ENCODE measurements around the gene LEMD3.

Gene LEMD3

DNA sequence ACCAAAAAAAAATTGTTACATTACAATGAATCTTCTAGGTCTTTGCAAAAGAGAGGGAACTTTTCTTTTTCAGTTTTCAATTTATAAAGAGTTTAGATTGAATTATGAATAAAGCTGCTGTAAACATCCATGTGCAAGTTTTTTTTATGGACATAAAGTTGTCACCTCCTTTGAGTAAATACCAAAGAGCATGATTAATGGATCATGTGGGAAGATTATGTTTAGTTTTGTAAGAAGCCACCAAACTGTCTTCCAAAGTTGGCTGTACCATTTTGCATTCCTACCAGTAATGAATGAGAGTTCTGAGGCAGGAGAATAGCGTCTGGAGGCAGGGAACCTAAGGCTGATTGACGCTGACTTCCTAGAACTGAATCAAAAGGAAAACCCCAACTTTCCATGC lies 30.2 kb downstream of the LEMD3 start:
- Histone ChIP-seq H3K36me3 (no peaks in the 10 kb centered on the region), H3K4me3 (no peak overlapping the region), H3K4me1 (peaks cover 0 to 41% (median 4%) of the 10 kb centered on the region in 4 donors), H3K27ac (no peak overlapping the region), H3K27me3 (no peaks in the 10 kb centered on the region), H3K9me3 (no peaks in the 10 kb centered on the region)
- TF ChIP-seq, protein P1, sequence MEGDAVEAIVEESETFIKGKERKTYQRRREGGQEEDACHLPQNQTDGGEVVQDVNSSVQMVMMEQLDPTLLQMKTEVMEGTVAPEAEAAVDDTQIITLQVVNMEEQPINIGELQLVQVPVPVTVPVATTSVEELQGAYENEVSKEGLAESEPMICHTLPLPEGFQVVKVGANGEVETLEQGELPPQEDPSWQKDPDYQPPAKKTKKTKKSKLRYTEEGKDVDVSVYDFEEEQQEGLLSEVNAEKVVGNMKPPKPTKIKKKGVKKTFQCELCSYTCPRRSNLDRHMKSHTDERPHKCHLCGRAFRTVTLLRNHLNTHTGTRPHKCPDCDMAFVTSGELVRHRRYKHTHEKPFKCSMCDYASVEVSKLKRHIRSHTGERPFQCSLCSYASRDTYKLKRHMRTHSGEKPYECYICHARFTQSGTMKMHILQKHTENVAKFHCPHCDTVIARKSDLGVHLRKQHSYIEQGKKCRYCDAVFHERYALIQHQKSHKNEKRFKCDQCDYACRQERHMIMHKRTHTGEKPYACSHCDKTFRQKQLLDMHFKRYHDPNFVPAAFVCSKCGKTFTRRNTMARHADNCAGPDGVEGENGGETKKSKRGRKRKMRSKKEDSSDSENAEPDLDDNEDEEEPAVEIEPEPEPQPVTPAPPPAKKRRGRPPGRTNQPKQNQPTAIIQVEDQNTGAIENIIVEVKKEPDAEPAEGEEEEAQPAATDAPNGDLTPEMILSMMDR (IDR thresholded peaks at IDR 0.05), result no peak
- intact Hi-C loops (cut with DNase I; ENCODE audit: low total_unique reads), result no loop called here
- no peak for DNase-seq

DNA sequence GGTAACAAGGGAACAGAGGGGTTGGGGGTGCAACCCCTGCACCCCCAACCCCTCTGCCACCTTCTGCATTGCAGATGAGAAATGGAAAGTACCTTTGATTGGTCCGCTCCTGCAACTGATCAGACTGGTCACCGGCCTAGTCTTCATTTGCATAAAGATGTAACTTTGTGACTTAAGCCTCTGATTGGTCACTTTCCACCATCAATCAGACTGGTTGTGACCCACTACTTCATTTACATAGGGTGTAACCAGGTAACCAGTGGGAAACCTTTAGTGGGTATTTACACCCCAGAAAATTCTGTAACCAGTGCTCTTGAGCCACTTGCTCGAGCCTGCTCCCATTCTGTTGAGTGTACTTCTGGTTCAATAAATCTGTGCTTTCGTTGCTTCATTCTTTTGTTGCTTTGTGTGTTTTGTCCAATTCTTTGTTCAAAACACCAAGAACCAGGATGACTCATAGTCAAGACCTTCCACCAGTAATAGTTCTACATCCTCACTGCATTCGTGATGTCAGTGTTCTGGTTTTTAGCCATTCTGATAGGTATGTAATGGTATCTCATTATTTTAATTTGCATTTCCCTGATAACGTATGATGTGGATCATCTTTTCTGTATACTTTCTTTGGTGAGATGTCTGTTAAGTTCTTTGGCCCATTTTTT lies 30.8 kb downstream of the LEMD3 start:
- Histone ChIP-seq H3K4me3 (no peak overlapping the region), H3K27me3 (no peaks in the 10 kb centered on the region), H3K36me3 (no peaks in the 10 kb centered on the region), H3K9me3 (no peaks in the 10 kb centered on the region), H3K27ac (no peak overlapping the region), H3K4me1 (peaks cover 0 to 37% (median 3%) of the 10 kb centered on the region in 4 donors)
- TF ChIP-seq, protein P1 (IDR thresholded peaks at IDR 0.05), result no peak
- DNase-seq, result no peak
- intact Hi-C loops (cut with DNase I; ENCODE audit: low total_unique reads), result no loop called here

DNA sequence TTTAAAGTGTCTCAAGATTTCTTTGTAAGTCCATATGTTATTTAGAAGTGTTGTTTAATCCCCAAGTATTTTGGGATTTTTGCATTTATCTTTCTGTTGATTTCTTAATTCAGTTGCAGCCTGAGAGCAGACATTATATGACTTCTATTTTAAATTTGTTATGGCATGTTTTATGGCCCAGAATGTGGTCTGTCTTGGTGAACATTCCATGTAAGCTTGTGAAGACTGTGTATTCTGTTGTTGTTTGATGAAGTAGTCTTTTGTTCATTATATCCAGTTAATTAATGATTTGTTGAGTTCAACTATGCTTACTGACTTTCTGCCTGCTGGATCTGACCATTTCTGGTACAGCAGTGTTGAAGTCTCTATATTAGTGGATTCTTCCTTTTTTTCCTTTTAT lies 34.0 kb downstream of the LEMD3 start:
- intact Hi-C loops (cut with DNase I; ENCODE audit: low total_unique reads), result no loop called here
- no peak overlapping the region for H3K27ac ChIP-seq

DNA sequence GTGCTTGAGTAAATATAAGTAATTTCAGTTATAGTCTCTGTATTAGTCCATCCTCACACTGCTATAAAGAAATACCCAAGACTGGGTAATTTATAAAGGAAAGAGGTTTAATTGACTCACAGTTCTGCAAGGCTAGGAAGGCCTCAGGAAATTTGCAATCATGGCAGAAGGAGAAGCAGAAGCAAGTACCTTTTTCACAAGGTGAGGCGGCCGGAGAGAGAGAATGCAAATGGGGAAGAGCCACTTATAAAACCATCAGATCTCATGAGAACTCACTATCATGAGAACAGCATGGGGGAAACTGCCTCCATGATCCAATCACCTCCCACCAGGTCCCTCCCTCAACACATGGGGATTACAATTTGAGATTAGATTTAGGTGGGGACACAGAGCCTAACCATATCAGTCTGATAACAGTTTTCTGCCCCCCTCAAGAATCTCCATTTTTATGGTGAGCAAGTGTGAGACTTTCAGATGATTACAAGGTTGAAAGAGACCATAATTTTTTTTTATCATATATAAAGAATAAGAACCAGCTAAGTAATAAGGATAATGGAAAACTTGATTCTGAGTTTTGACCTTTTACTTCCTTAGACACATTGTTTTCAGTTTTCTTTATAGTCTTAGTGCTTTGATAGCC lies 35.6 kb downstream of the LEMD3 start:
- TF ChIP-seq, protein P1 (IDR thresholded peaks at IDR 0.05), result no peak
- no peak overlapping the region for H3K4me3 ChIP-seq
- H3K36me3 ChIP-seq, result no peaks in the 10 kb centered on the region
- no peak overlapping the region for H3K27ac ChIP-seq
- H3K9me3 ChIP-seq, result no peaks in the 10 kb centered on the region
- peaks cover 0 to 44% (median 2%) of the 10 kb centered on the region in 4 donors for H3K4me1 ChIP-seq
- no peak for DNase-seq
- intact Hi-C loops (cut with DNase I; ENCODE audit: low total_unique reads), result no loop called here
- no peaks in the 10 kb centered on the region for H3K27me3 ChIP-seq

More for the DNA sequence above, 34.0 kb downstream of the LEMD3 start:
- H3K36me3 ChIP-seq, result no peaks in the 10 kb centered on the region
- TF ChIP-seq, protein P1 (IDR thresholded peaks at IDR 0.05), result no peak
- H3K27me3 ChIP-seq, result no peaks in the 10 kb centered on the region
- H3K4me3 ChIP-seq, result no peak overlapping the region
- peaks cover 0 to 37% (median 0%) of the 10 kb centered on the region in 4 donors for H3K4me1 ChIP-seq
- no peak for DNase-seq
- no peaks in the 10 kb centered on the region for H3K9me3 ChIP-seq

- Histone ChIP-seq H3K4me3 (no peak overlapping the region), H3K4me1 (peaks cover 0 to 46% (median 2%) of the 10 kb centered on the region in 4 donors), H3K27me3 (no peaks in the 10 kb centered on the region), H3K9me3 (no peaks in the 10 kb centered on the region), H3K36me3 (no peaks in the 10 kb centered on the region), H3K27ac (no peak overlapping the region)
- TF ChIP-seq, protein P1 (IDR thresholded peaks at IDR 0.05), result no peak
- intact Hi-C loops (cut with DNase I; ENCODE audit: low total_unique reads), result no loop called here
- DNase-seq, result no peak
Observed at GRCh38 chr12:65205886-65206285, 36.5 kb downstream of the LEMD3 start.

Measured in tibial artery (tissue), 4 donors.